Measurements from ENCODE around the gene SH3GL1.
A peak's percentile ranks its signal among the peaks of the same experiment; 100 is the strongest.

Gene SH3GL1

GRCh38 chr19:4391701-4392483 is 8.5 kb downstream of the SH3GL1 start:
- no peaks in the 10 kb centered on the region for H3K9me3 ChIP-seq (ENCODE audit: control insufficient read depth, low read length)
- H3K27me3 ChIP-seq (replicated peaks; ENCODE audit: control insufficient read depth, insufficient read depth, low read length) = no peaks in the 10 kb centered on the region
- H3K4me1 ChIP-seq (ENCODE audit: control insufficient read depth, insufficient read depth, low read length) = peaks cover 71% of the 10 kb centered on the region
- H3K36me3 ChIP-seq (ENCODE audit: control insufficient read depth, insufficient read depth, low read length, severe bottlenecking) = peaks cover 33% of the 10 kb centered on the region
- peak overlapping the region; percentile 47 for H3K4me3 ChIP-seq (ENCODE audit: low read length)
- DNase-seq (ENCODE audit: low read depth) = peak; percentile 68
- H3K9ac ChIP-seq (ENCODE audit: low read length) = peak overlapping the region; percentile 77

GRCh38 chr19:4391306-4391693 is 9.0 kb downstream of the SH3GL1 start:
- peak overlapping the region; percentile 47 for H3K4me3 ChIP-seq (ENCODE audit: low read length)
- H3K4me1 ChIP-seq (ENCODE audit: control insufficient read depth, insufficient read depth, low read length) = peaks cover 68% of the 10 kb centered on the region
- H3K9ac ChIP-seq (ENCODE audit: low read length) = peak overlapping the region; percentile 77
- H3K36me3 ChIP-seq (ENCODE audit: control insufficient read depth, insufficient read depth, low read length, severe bottlenecking) = peaks cover 27% of the 10 kb centered on the region
- DNase-seq (ENCODE audit: low read depth) = no peak
- no peaks in the 10 kb centered on the region for H3K27me3 ChIP-seq (replicated peaks; ENCODE audit: control insufficient read depth, insufficient read depth, low read length)
- H3K9me3 ChIP-seq (ENCODE audit: control insufficient read depth, low read length) = no peaks in the 10 kb centered on the region

GRCh38 chr19:4390567-4391305 is 9.6 kb downstream of the SH3GL1 start:
- no peaks in the 10 kb centered on the region for H3K9me3 ChIP-seq (ENCODE audit: control insufficient read depth, low read length)

GRCh38 chr19:4390017-4390566 is 10.3 kb downstream of the SH3GL1 start:
- H3K4me3 ChIP-seq (ENCODE audit: low read length) = peak overlapping the region; percentile 47
- no peaks in the 10 kb centered on the region for H3K9me3 ChIP-seq (ENCODE audit: control insufficient read depth, low read length)
- no peaks in the 10 kb centered on the region for H3K27me3 ChIP-seq (replicated peaks; ENCODE audit: control insufficient read depth, insufficient read depth, low read length)
- peak overlapping the region; percentile 77 for H3K9ac ChIP-seq (ENCODE audit: low read length)
- H3K36me3 ChIP-seq (ENCODE audit: control insufficient read depth, insufficient read depth, low read length, severe bottlenecking) = peaks cover 26% of the 10 kb centered on the region
- peaks cover 74% of the 10 kb centered on the region for H3K4me1 ChIP-seq (ENCODE audit: control insufficient read depth, insufficient read depth, low read length)
- DNase-seq (ENCODE audit: low read depth) = no peak

More at GRCh38 chr19:4390567-4391305, 9.6 kb downstream of the SH3GL1 start:
- H3K4me3 ChIP-seq (ENCODE audit: low read length) = peak overlapping the region; percentile 47
- peaks cover 26% of the 10 kb centered on the region for H3K36me3 ChIP-seq (ENCODE audit: control insufficient read depth, insufficient read depth, low read length, severe bottlenecking)
- H3K4me1 ChIP-seq (ENCODE audit: control insufficient read depth, insufficient read depth, low read length) = peaks cover 70% of the 10 kb centered on the region
- peak overlapping the region; percentile 77 for H3K9ac ChIP-seq (ENCODE audit: low read length)
- DNase-seq (ENCODE audit: low read depth) = no peak
- H3K27me3 ChIP-seq (replicated peaks; ENCODE audit: control insufficient read depth, insufficient read depth, low read length) = no peaks in the 10 kb centered on the region

- Histone ChIP-seq H3K9me3 (ENCODE audit: control insufficient read depth, low read length) (no peaks in the 10 kb centered on the region), H3K4me1 (ENCODE audit: control insufficient read depth, insufficient read depth, low read length) (peaks cover 70% of the 10 kb centered on the region), H3K9ac (ENCODE audit: low read length) (peak overlapping the region; percentile 77), H3K36me3 (ENCODE audit: control insufficient read depth, insufficient read depth, low read length, severe bottlenecking) (peaks cover 25% of the 10 kb centered on the region), H3K27me3 (replicated peaks; ENCODE audit: control insufficient read depth, insufficient read depth, low read length) (no peaks in the 10 kb centered on the region), H3K4me3 (ENCODE audit: low read length) (peak overlapping the region; percentile 47)
- DNase-seq (ENCODE audit: low read depth) = no peak
Measured at GRCh38 chr19:4389511-4390016, 10.8 kb downstream of the SH3GL1 start.

- no peak for DNase-seq (ENCODE audit: low read depth)
- Histone ChIP-seq H3K4me1 (ENCODE audit: control insufficient read depth, insufficient read depth, low read length) (peaks cover 64% of the 10 kb centered on the region), H3K9me3 (ENCODE audit: control insufficient read depth, low read length) (no peaks in the 10 kb centered on the region), H3K36me3 (ENCODE audit: control insufficient read depth, insufficient read depth, low read length, severe bottlenecking) (peaks cover 30% of the 10 kb centered on the region), H3K4me3 (ENCODE audit: low read length) (no peak overlapping the region), H3K27me3 (replicated peaks; ENCODE audit: control insufficient read depth, insufficient read depth, low read length) (no peaks in the 10 kb centered on the region), H3K9ac (ENCODE audit: low read length) (no peak overlapping the region)
Measured at GRCh38 chr19:4389064-4389375, 11.3 kb downstream of the SH3GL1 start.

- no peaks in the 10 kb centered on the region for H3K9me3 ChIP-seq (ENCODE audit: control insufficient read depth, low read length)
- H3K27me3 ChIP-seq (replicated peaks; ENCODE audit: control insufficient read depth, insufficient read depth, low read length) = no peaks in the 10 kb centered on the region
- no peak for DNase-seq (ENCODE audit: low read depth)
- H3K4me1 ChIP-seq (ENCODE audit: control insufficient read depth, insufficient read depth, low read length) = peaks cover 61% of the 10 kb centered on the region
- no peak overlapping the region for H3K4me3 ChIP-seq (ENCODE audit: low read length)
- peaks cover 35% of the 10 kb centered on the region for H3K36me3 ChIP-seq (ENCODE audit: control insufficient read depth, insufficient read depth, low read length, severe bottlenecking)
- no peak overlapping the region for H3K9ac ChIP-seq (ENCODE audit: low read length)
Measured at GRCh38 chr19:4388337-4389063, 11.8 kb downstream of the SH3GL1 start.

GRCh38 chr19:4386041-4386782 is 14.1 kb downstream of the SH3GL1 start:
- H3K4me3 ChIP-seq (ENCODE audit: low read length) = no peak overlapping the region
- no peaks in the 10 kb centered on the region for H3K9me3 ChIP-seq (ENCODE audit: control insufficient read depth, low read length)
- H3K36me3 ChIP-seq (ENCODE audit: control insufficient read depth, insufficient read depth, low read length, severe bottlenecking) = peaks cover 38% of the 10 kb centered on the region
- peaks cover 42% of the 10 kb centered on the region for H3K4me1 ChIP-seq (ENCODE audit: control insufficient read depth, insufficient read depth, low read length)
- no peaks in the 10 kb centered on the region for H3K27me3 ChIP-seq (replicated peaks; ENCODE audit: control insufficient read depth, insufficient read depth, low read length)
- H3K9ac ChIP-seq (ENCODE audit: low read length) = peak overlapping the region; percentile 42
- peak; percentile 54 for DNase-seq (ENCODE audit: low read depth)

GRCh38 chr19:4385291-4386040 is 14.9 kb downstream of the SH3GL1 start:
- Histone ChIP-seq H3K9me3 (ENCODE audit: control insufficient read depth, low read length) (no peaks in the 10 kb centered on the region), H3K27me3 (replicated peaks; ENCODE audit: control insufficient read depth, insufficient read depth, low read length) (no peaks in the 10 kb centered on the region), H3K36me3 (ENCODE audit: control insufficient read depth, insufficient read depth, low read length, severe bottlenecking) (peaks cover 38% of the 10 kb centered on the region), H3K9ac (ENCODE audit: low read length) (peak overlapping the region; percentile 42), H3K4me3 (ENCODE audit: low read length) (no peak overlapping the region), H3K4me1 (ENCODE audit: control insufficient read depth, insufficient read depth, low read length) (peaks cover 35% of the 10 kb centered on the region)
- DNase-seq (ENCODE audit: low read depth) = peak; percentile 34

GRCh38 chr19:4380254-4380727 is 20.1 kb downstream of the SH3GL1 start:
- H3K9ac ChIP-seq (ENCODE audit: low read length) = no peak overlapping the region
- DNase-seq (ENCODE audit: low read depth) = no peak
- H3K9me3 ChIP-seq (ENCODE audit: control insufficient read depth, low read length) = no peaks in the 10 kb centered on the region
- no peaks in the 10 kb centered on the region for H3K27me3 ChIP-seq (replicated peaks; ENCODE audit: control insufficient read depth, insufficient read depth, low read length)
- H3K4me1 ChIP-seq (ENCODE audit: control insufficient read depth, insufficient read depth, low read length) = peaks cover 30% of the 10 kb centered on the region
- peaks cover 20% of the 10 kb centered on the region for H3K36me3 ChIP-seq (ENCODE audit: control insufficient read depth, insufficient read depth, low read length, severe bottlenecking)
- no peak overlapping the region for H3K4me3 ChIP-seq (ENCODE audit: low read length)
